WTC11 (cell line): Measurements from ENCODE around the gene PKP1. TPM values are rescaled to one million over a fixed set of nuclear protein-coding genes. Genes with fewer than 3 reads are reported as not detected.

Experiments used
- ATAC-seq: fragments of 200-7000 bp; cut with Tn5 transposase; 2 replicates; pipeline ENCODE4 v1.10.0; 2021; ENCODE audit warnings: mild to moderate bottlenecking, moderate library complexity
- CTCF ChIA-PET: fragments of 300-600 bp; sonication (Branson Sonifier 250); formaldehyde crosslinking; loops from one replicate; lab custom pipeline; 2021; ENCODE audit warnings: antibody characterized with exemption; lab: Charles Lee
- POLR2A ChIA-PET: fragments of 350-600 bp; sonication (Branson Sonifier 250); formaldehyde crosslinking; loops from one replicate; lab custom pipeline; 2021; ENCODE audit warnings: antibody characterized with exemption; lab: Charles Lee
- DNase-seq: peaks from one replicate; pipeline ENCODE4 v3.0.0; 2021; ENCODE audit warnings: low spot score
- H3K27ac Mint-ChIP-seq: 2 replicates; pipeline ENCODE4 v1.8.0; 2021; ENCODE audit warnings: mixed read lengths
- H3K27me3 Mint-ChIP-seq: 2 replicates; pipeline ENCODE4 v1.8.0; 2021; ENCODE audit warnings: low read depth, mild to moderate bottlenecking, moderate library complexity, mixed read lengths
- H3K36me3 Mint-ChIP-seq: 2 replicates; pipeline ENCODE4 v1.8.0; 2021; ENCODE audit warnings: mixed read lengths
- H3K4me1 Mint-ChIP-seq: 2 replicates; pipeline ENCODE4 v1.8.0; 2022; ENCODE audit warnings: mixed read lengths
- H3K4me3 Mint-ChIP-seq: 2 replicates; pipeline ENCODE4 v1.8.0; 2021; ENCODE audit warnings: mild to moderate bottlenecking, moderate library complexity, mixed read lengths
- H3K9me3 Mint-ChIP-seq: 2 replicates; pipeline ENCODE4 v1.8.0; 2021; ENCODE audit warnings: mixed read lengths
- AR ChIP-seq: fragments of 250-450 bp; sonication (Bioruptor Pico); IDR thresholded peaks from 2 replicates; pipeline ENCODE4 v1.9.0; 2021; ENCODE audit warnings: mild to moderate bottlenecking
- CBFB ChIP-seq: sonication (generic); formaldehyde crosslinking; IDR thresholded peaks from 2 replicates; pipeline ENCODE4 v1.8.1; 2022; ENCODE audit warnings: mild to moderate bottlenecking, low read depth, missing genetic modification reagents
- CREM ChIP-seq: sonication (generic); formaldehyde crosslinking; IDR thresholded peaks from 2 replicates; pipeline ENCODE4 v1.8.1; 2022; ENCODE audit warnings: mild to moderate bottlenecking, missing genetic modification reagents, moderate library complexity
- ERG ChIP-seq: fragments of 250-450 bp; sonication (Bioruptor Pico); IDR thresholded peaks from 2 replicates; pipeline ENCODE4 v1.8.0; 2021; ENCODE audit warnings: mild to moderate bottlenecking
- FOXP4 ChIP-seq: sonication (generic); formaldehyde crosslinking; IDR thresholded peaks from 2 replicates; pipeline ENCODE4 v1.8.0; 2022; ENCODE audit warnings: mild to moderate bottlenecking, missing genetic modification reagents
- MAX ChIP-seq: sonication (generic); formaldehyde crosslinking; IDR thresholded peaks from 2 replicates; pipeline ENCODE4 v1.8.0; 2022; ENCODE audit warnings: mild to moderate bottlenecking, missing genetic modification reagents
- MLX ChIP-seq: sonication (generic); formaldehyde crosslinking; IDR thresholded peaks from 2 replicates; pipeline ENCODE4 v1.8.1; 2023; ENCODE audit warnings: mild to moderate bottlenecking, missing genetic modification reagents, moderate library complexity
- NFE2L1 ChIP-seq: sonication (generic); formaldehyde crosslinking; IDR thresholded peaks from 2 replicates; pipeline ENCODE4 v1.8.1; 2023; ENCODE audit warnings: missing genetic modification reagents
- NR2C2 ChIP-seq: sonication (generic); formaldehyde crosslinking; IDR thresholded peaks from 2 replicates; pipeline ENCODE4 v1.8.0; 2022; ENCODE audit warnings: mild to moderate bottlenecking, missing genetic modification reagents
- SMAD4 ChIP-seq: sonication (generic); formaldehyde crosslinking; IDR thresholded peaks from 2 replicates; pipeline ENCODE4 v1.8.0; 2022; ENCODE audit warnings: mild to moderate bottlenecking, missing genetic modification reagents
- STAT6 ChIP-seq: sonication (generic); formaldehyde crosslinking; conservative IDR thresholded peaks from 2 replicates; pipeline ENCODE4 v1.8.1; 2023; ENCODE audit warnings: mild to moderate bottlenecking, low read depth, missing genetic modification reagents, moderate library complexity
- USF1 ChIP-seq: sonication (generic); formaldehyde crosslinking; IDR thresholded peaks from 2 replicates; pipeline ENCODE4 v1.8.0; 2022; ENCODE audit warnings: mild to moderate bottlenecking, missing genetic modification reagents
- ZBTB43 ChIP-seq: sonication (generic); formaldehyde crosslinking; IDR thresholded peaks from 2 replicates; pipeline ENCODE4 v1.8.1; 2023; ENCODE audit warnings: mild to moderate bottlenecking, missing genetic modification reagents
- ZNF396 ChIP-seq: fragments of 250-450 bp; sonication (Bioruptor Pico); IDR thresholded peaks from 2 replicates; pipeline ENCODE4 v1.8.0; 2021; ENCODE audit warnings: mild to moderate bottlenecking, moderate library complexity, borderline replicate concordance
- ZNF425 ChIP-seq: fragments of 250-450 bp; sonication (Bioruptor Pico); conservative IDR thresholded peaks from 2 replicates; pipeline ENCODE4 v1.9.0; 2021; ENCODE audit warnings: mild to moderate bottlenecking
- ZNF512 ChIP-seq: sonication (generic); formaldehyde crosslinking; IDR thresholded peaks from 2 replicates; pipeline ENCODE4 v1.8.1; 2022; ENCODE audit warnings: missing genetic modification reagents, borderline replicate concordance
- total RNA-seq: library from RNA; stranded (reverse); gene quantifications from 3 replicates; pipeline ENCODE4 v1.2.3, GENCODE V29; 2021

PKP1 gene
- total RNA-seq, 1 experiment from 2014 or later: 0.24 TPM

GRCh38 chr1:201341377-201341776 is 58.1 kb downstream of the PKP1 start:
- Mint-ChIP-seq H3K27me3 (no peaks in the 10 kb centered on the region; the same call in 1 of the 2 replicates), H3K4me3 (no peak overlapping the region), H3K27ac (no peak overlapping the region), H3K36me3 (peaks cover 5% of the 10 kb centered on the region), H3K4me1 (peaks cover 9% of the 10 kb centered on the region), H3K9me3 (peaks cover 8% of the 10 kb centered on the region)
- ATAC-seq (no peak), DNase-seq (no peak)
- TF ChIP-seq ZNF425 (CRISPR knock-in tag): no peak
- TF ChIP-seq FOXP4 (CRISPR knock-in tag): no peak
- no peak for TF ChIP-seq ERG (CRISPR knock-in tag)
- no peak for TF ChIP-seq ZNF512 (CRISPR knock-in tag)
- TF ChIP-seq NR2C2: no peak
- TF ChIP-seq AR (CRISPR knock-in tag): no peak
- TF ChIP-seq USF1 (CRISPR knock-in tag): no peak
- no peak for TF ChIP-seq MLX
- no peak for TF ChIP-seq ZBTB43
- TF ChIP-seq ZNF396 (CRISPR knock-in tag): no peak
- TF ChIP-seq CREM (CRISPR knock-in tag): no peak
- no peak for TF ChIP-seq SMAD4
- TF ChIP-seq NFE2L1 (CRISPR knock-in tag): no peak
- no peak for TF ChIP-seq MAX (CRISPR knock-in tag)
- no peak for TF ChIP-seq CBFB (CRISPR knock-in tag)
- no peak for TF ChIP-seq STAT6 (CRISPR knock-in tag)
- POLR2A ChIA-PET: no interaction called here
- CTCF ChIA-PET: no interaction called here
